GM12878 (cell line): ENCODE measurements around the gene ELP4. TPM values are rescaled to one million over a fixed set of nuclear protein-coding genes. Genes with fewer than 3 reads are reported as not detected.
A peak's percentile ranks its signal among the peaks of the same experiment; 100 is the strongest.

Experiments
- ATAC-seq: fragments of 200-7000 bp; cut with Tn5 transposase; 3 replicates; pipeline ENCODE4 v1.9.1; 2020; ENCODE audit warnings: mild to moderate bottlenecking, moderate library complexity
- BruUV-seq: library from RNA; stranded (reverse); fragments of 400-500 nt; replicated peaks from 2 replicates; lab custom pipeline; 2021; lab: Mats Ljungman, UMichigan
- CTCF ChIA-PET: fragments of 300-600 bp; sonication (Branson Sonifier 250); formaldehyde crosslinking; extraction: SDS; loops from one replicate; lab custom pipeline; 2021; ENCODE audit warnings: inconsistent platforms; lab: Yijun Ruan, JAX
- POLR2A ChIA-PET: fragments of 350-600 bp; formaldehyde crosslinking; extraction: SDS; loops from one replicate; lab custom pipeline; 2021; ENCODE audit warnings: inconsistent platforms; lab: Charles Lee
- RAD21 ChIA-PET: fragments of 300-600 bp; sonication (Branson Sonifier 250); formaldehyde crosslinking; loops from one replicate; lab custom pipeline; 2023; ENCODE audit warnings: antibody characterized with exemption; ENCODE audit not compliant: unreplicated experiment; lab: Charles Lee
- SMC1A ChIA-PET: fragments of 300-600 bp; sonication (Branson Sonifier 250); formaldehyde crosslinking; loops from one replicate; lab custom pipeline; 2023; ENCODE audit not compliant: unreplicated experiment, uncharacterized antibody; lab: Charles Lee
- DNase-seq: peaks from one replicate; pipeline ENCODE4 v3.0.0-alpha.2; 2011; ENCODE audit warnings: low read depth, low spot score
- FAIRE-seq: peaks from 3 replicates; lab custom pipeline; 2011; peaks lifted over from hg19 to GRCh38; lab: Jason Lieb, UNC
- H2AFZ ChIP-seq: 2 replicates; pipeline ENCODE4 v1.6.0; 2011; ENCODE audit warnings: low read depth, low read length, control low read depth; ENCODE audit not compliant: control insufficient read depth
- H3K27ac ChIP-seq: 2 replicates; pipeline ENCODE4 v1.5.1; 2011; ENCODE audit warnings: control low read depth; ENCODE audit not compliant: control insufficient read depth, insufficient read depth
- H3K27me3 ChIP-seq, 2 experiments: replicated peaks in 1 of 2; 2 replicates each; pipeline versions ENCODE4 v1.6.0 to v1.6.1; 2011; ENCODE audit warnings: low read length in 1 of 2; ENCODE audit not compliant: control insufficient read depth in 2 of 2, insufficient read depth in 2 of 2
- H3K36me3 ChIP-seq, 2 experiments: 2 replicates each; pipeline ENCODE4 v1.5.1; 2011; ENCODE audit warnings: low read length in 1 of 2; ENCODE audit not compliant: control insufficient read depth in 2 of 2, insufficient read depth in 2 of 2
- H3K4me1 ChIP-seq: 2 replicates; pipeline ENCODE4 v1.6.1; 2011; ENCODE audit warnings: mild to moderate bottlenecking, low read length, moderate library complexity, mixed read lengths; ENCODE audit not compliant: control insufficient read depth, insufficient read depth
- H3K4me2 ChIP-seq: 2 replicates; pipeline ENCODE4 v1.6.0; 2011; ENCODE audit warnings: control low read depth; ENCODE audit not compliant: control insufficient read depth, insufficient read depth
- H3K4me3 ChIP-seq: fragments of 200-600 bp; sonication (generic); 2 replicates; pipeline ENCODE4 v1.5.1; 2016
- H3K79me2 ChIP-seq: 2 replicates; pipeline ENCODE4 v1.6.0; 2011; ENCODE audit warnings: low read length; ENCODE audit not compliant: control insufficient read depth, insufficient read depth
- H3K9ac ChIP-seq: 2 replicates; pipeline ENCODE4 v1.8.0; 2011; ENCODE audit warnings: low read length, control low read depth, mixed read lengths; ENCODE audit not compliant: control insufficient read depth, insufficient read depth
- H3K9me3 ChIP-seq: replicated peaks from 3 replicates; pipeline ENCODE4 v1.5.1; 2011; ENCODE audit warnings: mild to moderate bottlenecking, low read length; ENCODE audit not compliant: control insufficient read depth, insufficient read depth
- H4K20me1 ChIP-seq: 2 replicates; pipeline ENCODE4 v1.6.0; 2011; ENCODE audit not compliant: control insufficient read depth, insufficient read depth
- DPF2 ChIP-seq: fragments of 450-650 bp; IDR thresholded peaks from 2 replicates; pipeline ENCODE4 v1.6.1; 2017; ENCODE audit warnings: mild to moderate bottlenecking
- EZH2 ChIP-seq: IDR thresholded peaks from 2 replicates; pipeline ENCODE4 v1.6.1; 2012; ENCODE audit warnings: low read depth, mild to moderate bottlenecking, control low read depth, inconsistent platforms, low read length, borderline replicate concordance; ENCODE audit not compliant: control insufficient read depth
- SMC3 ChIP-seq: IDR thresholded peaks from 2 replicates; pipeline ENCODE4 v1.6.1; 2011; ENCODE audit warnings: low read length, improper control_type of control experiment, borderline replicate concordance
- WGBS: methylation state at CpG from one replicate; pipeline ENCODE4 v1.1.6; 2016; ENCODE audit warnings: low lambda C conversion rate; ENCODE audit not compliant: insufficient replicate concordance, insufficient coverage; ENCODE audit errors: missing lambda C conversion rate; 5-methylcytosine and 5-hydroxymethylcytosine counted together
- in situ Hi-C: fragments of 300-500 bp; cut with MboI; formaldehyde crosslinking; loops from 9 replicates; pipeline ENCODE4 v1.14.3; 2018; ENCODE audit warnings: mixed read lengths
- intact Hi-C: fragments of 100-400 bp; cut with micrococcal nuclease; formaldehyde crosslinking; loops from one replicate; pipeline ENCODE4 v1.14.2; 2022; ENCODE audit not compliant: unreplicated experiment
- polyA plus RNA-seq, 11 experiments: library from polyadenylated mRNA; depleted of rRNA in 4 of 11; unstranded in 6 of 11; stranded (reverse) in 5 of 11; fragments of >200 nt; fragmentation: Nextera tagmentation in 4 of 11; fragmentation: Illumina TruSeq in 1 of 11; extraction: Ambion mirVana in 4 of 11; extraction: Trizol in 1 of 11; gene quantifications; 1 replicate in 1 of 11; 2 replicates in 10 of 11; pipeline versions ENCODE4 v1.2.1 to v1.2.3, GENCODE V29; 2011 to 2016; ENCODE audit warnings: inconsistent platforms in 2 of 11, missing spikeins in 2 of 11, low read depth in 1 of 11
- total RNA-seq, 4 experiments: library from RNA; depleted of rRNA in 3 of 4; stranded (reverse); fragments of >200 nt in 3 of 4; fragmentation: Illumina TruSeq in 1 of 4; extraction: Trizol in 1 of 4; gene quantifications; 2 replicates each; pipeline versions ENCODE4 v1.2.1 to v1.2.3, GENCODE V29; 2013 to 2021
- TF ChIP-seq, protein P1 (sequence below), 3 experiments: IDR thresholded peaks in 2 of 3; conservative IDR thresholded peaks in 1 of 3; 2 replicates each; pipeline ENCODE4 v1.5.1; 2011; ENCODE audit warnings: low read depth in 3 of 3, low read length in 3 of 3, mild to moderate bottlenecking in 3 of 3, control low read depth in 2 of 3, moderate library complexity in 2 of 3, inconsistent platforms in 1 of 3, mixed read lengths in 1 of 3; ENCODE audit not compliant: control insufficient read depth in 2 of 3, insufficient read depth in 1 of 3; ENCODE audit errors: extremely low read depth in 1 of 3
- TF ChIP-seq, protein P2 (sequence below): fragments of 450-650 bp; IDR thresholded peaks from 2 replicates; pipeline ENCODE4 v1.6.1; 2016; ENCODE audit warnings: mild to moderate bottlenecking

The ELP4 gene
- total and polyA plus RNA-seq, 10 of the 15 experiments (the other 5 are each of a cell fraction or from before 2014, with no cell fraction given): 17.7 to 36.1 (median 27.0) TPM

DNA sequence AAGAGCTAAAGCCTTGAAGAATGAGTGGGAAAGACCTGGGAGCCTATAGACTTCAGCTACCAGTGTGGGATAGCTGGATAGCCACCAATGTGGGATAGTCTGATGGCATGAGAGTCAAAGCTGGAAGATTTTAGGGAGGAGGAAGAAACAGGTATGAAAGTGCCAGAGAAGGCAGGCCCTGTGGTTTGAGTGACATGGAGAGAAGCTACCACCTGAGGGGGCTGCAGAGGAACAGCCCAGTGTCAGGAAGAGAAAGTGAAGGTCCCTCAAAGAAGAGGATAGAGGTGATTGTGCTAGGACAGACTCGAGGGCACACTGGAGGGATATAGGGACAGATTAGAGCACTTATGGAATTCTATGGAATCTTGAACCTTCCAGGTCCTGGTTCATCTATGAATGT lies 324.7 kb downstream of the ELP4 start:
- no peaks in the 10 kb centered on the region; a peak in 1 of 4 replicates for H3K27me3 ChIP-seq
- FAIRE-seq (no peak), DNase-seq (no peak), ATAC-seq (no peak)
- H3K79me2 ChIP-seq: no peaks in the 10 kb centered on the region
- in situ Hi-C loops: no loop called here
- ChIA-PET POLR2A (no interaction called here), RAD21 (no interaction called here), SMC1A (no interaction called here), CTCF (interaction anchor here (1.3 kb wide), 1 partner anchor 124 kb away, joined by 3 read pairs; no protein-coding TSS in a partner anchor)
- no peak overlapping the region for H3K9ac ChIP-seq
- no peak overlapping the region for H2AFZ ChIP-seq
- H4K20me1 ChIP-seq: no peaks in the 10 kb centered on the region
- H3K9me3 ChIP-seq: no peaks in the 10 kb centered on the region
- no peak overlapping the region for H3K27ac ChIP-seq
- H3K4me3 ChIP-seq: no peak overlapping the region
- intact Hi-C loops: no loop called here
- no peak overlapping the region for H3K4me2 ChIP-seq
- H3K4me1 ChIP-seq: no peaks in the 10 kb centered on the region
- H3K36me3 ChIP-seq: no peaks in the 10 kb centered on the region
- no peak for TF ChIP-seq EZH2
- TF ChIP-seq SMC3: 0 out of 2 replicates have a peak, but pooled peaks have one; percentile 22
- TF ChIP-seq, protein P1, sequence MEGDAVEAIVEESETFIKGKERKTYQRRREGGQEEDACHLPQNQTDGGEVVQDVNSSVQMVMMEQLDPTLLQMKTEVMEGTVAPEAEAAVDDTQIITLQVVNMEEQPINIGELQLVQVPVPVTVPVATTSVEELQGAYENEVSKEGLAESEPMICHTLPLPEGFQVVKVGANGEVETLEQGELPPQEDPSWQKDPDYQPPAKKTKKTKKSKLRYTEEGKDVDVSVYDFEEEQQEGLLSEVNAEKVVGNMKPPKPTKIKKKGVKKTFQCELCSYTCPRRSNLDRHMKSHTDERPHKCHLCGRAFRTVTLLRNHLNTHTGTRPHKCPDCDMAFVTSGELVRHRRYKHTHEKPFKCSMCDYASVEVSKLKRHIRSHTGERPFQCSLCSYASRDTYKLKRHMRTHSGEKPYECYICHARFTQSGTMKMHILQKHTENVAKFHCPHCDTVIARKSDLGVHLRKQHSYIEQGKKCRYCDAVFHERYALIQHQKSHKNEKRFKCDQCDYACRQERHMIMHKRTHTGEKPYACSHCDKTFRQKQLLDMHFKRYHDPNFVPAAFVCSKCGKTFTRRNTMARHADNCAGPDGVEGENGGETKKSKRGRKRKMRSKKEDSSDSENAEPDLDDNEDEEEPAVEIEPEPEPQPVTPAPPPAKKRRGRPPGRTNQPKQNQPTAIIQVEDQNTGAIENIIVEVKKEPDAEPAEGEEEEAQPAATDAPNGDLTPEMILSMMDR (IDR thresholded peaks at IDR 0.05 in 2 of 3, conservative IDR thresholded peaks at IDR 0.05 in 1 of 3; ENCODE audit: control insufficient read depth in 2 of 3, extremely low read depth in 1 of 3, insufficient read depth in 1 of 3, low read depth in 3 of 3, low read length in 3 of 3): 0 out of 6 replicates have a peak, but pooled peaks of 1 of the 3 experiments have one; percentile 1
- TF ChIP-seq, protein P2, sequence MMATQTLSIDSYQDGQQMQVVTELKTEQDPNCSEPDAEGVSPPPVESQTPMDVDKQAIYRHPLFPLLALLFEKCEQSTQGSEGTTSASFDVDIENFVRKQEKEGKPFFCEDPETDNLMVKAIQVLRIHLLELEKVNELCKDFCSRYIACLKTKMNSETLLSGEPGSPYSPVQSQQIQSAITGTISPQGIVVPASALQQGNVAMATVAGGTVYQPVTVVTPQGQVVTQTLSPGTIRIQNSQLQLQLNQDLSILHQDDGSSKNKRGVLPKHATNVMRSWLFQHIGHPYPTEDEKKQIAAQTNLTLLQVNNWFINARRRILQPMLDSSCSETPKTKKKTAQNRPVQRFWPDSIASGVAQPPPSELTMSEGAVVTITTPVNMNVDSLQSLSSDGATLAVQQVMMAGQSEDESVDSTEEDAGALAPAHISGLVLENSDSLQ: peak; percentile 63; the same call in 1 of the 2 replicates
- TF ChIP-seq DPF2: no peak
- BruUV-seq: no TSS peak
- 0% methylated on average over 1 of the region's 1 CpG for WGBS

Other genes starting within 250 kb of the ELP4 start
- gene DCDC1, start 140.0 kb upstream of the ELP4 start, total RNA-seq (2014; rRNA removed): not detected in 2 replicates
- gene DCDC1, start 140.0 kb upstream of the ELP4 start, total RNA-seq (2014; rRNA removed; fragmentation: Illumina TruSeq; extraction: Trizol): not detected in 2 replicates
- not detected in 2 replicates for gene DCDC1, start 140.0 kb upstream of the ELP4 start, total RNA-seq (2021)
- 0.01 TPM in 1 of 2 replicates, not detected in the other for gene DCDC1, start 140.0 kb upstream of the ELP4 start, polyA plus RNA-seq (2011; rRNA removed)
- not detected in 2 replicates for gene DCDC1, start 140.0 kb upstream of the ELP4 start, polyA plus RNA-seq (2014; fragmentation: Illumina TruSeq; extraction: Trizol)
- not detected for gene DCDC1, start 140.0 kb upstream of the ELP4 start, polyA plus RNA-seq (2014; fragmentation: Nextera tagmentation; extraction: Ambion mirVana)
- not detected in 2 replicates for gene DCDC1, start 140.0 kb upstream of the ELP4 start, polyA plus RNA-seq (2014; rRNA removed)
- gene DCDC1, start 140.0 kb upstream of the ELP4 start, polyA plus RNA-seq (2016; fragmentation: Nextera tagmentation; extraction: Ambion mirVana): not detected
- gene DNAJC24, start 139.9 kb upstream of the ELP4 start, total RNA-seq (2014; rRNA removed): 12.1 and 14.9 TPM in 2 replicates
- 20.4 and 25.1 TPM in 2 replicates for gene DNAJC24, start 139.9 kb upstream of the ELP4 start, total RNA-seq (2014; rRNA removed; fragmentation: Illumina TruSeq; extraction: Trizol)
- 13.3 and 16.3 TPM in 2 replicates for gene DNAJC24, start 139.9 kb upstream of the ELP4 start, total RNA-seq (2021)
- 25.4 and 54.4 TPM in 2 replicates for gene DNAJC24, start 139.9 kb upstream of the ELP4 start, polyA plus RNA-seq (2011; rRNA removed)
- gene DNAJC24, start 139.9 kb upstream of the ELP4 start, polyA plus RNA-seq (2014; fragmentation: Illumina TruSeq; extraction: Trizol): 18.6 and 19.4 TPM in 2 replicates
- 10 to 100 TPM; 10.0 to 11.1 TPM for gene DNAJC24, start 139.9 kb upstream of the ELP4 start, polyA plus RNA-seq (2014; fragmentation: Nextera tagmentation; extraction: Ambion mirVana)
- gene DNAJC24, start 139.9 kb upstream of the ELP4 start, polyA plus RNA-seq (2014; rRNA removed): 11.4 and 12.5 TPM in 2 replicates
- gene DNAJC24, start 139.9 kb upstream of the ELP4 start, polyA plus RNA-seq (2016; fragmentation: Nextera tagmentation; extraction: Ambion mirVana): 10 to 100 TPM; 13.5 to 14.1 TPM
- gene IMMP1L, start 145 bp upstream of the ELP4 start, total RNA-seq (2014; rRNA removed): 31.3 and 45.4 TPM in 2 replicates
- 51.6 and 67.7 TPM in 2 replicates for gene IMMP1L, start 145 bp upstream of the ELP4 start, total RNA-seq (2014; rRNA removed; fragmentation: Illumina TruSeq; extraction: Trizol)
- gene IMMP1L, start 145 bp upstream of the ELP4 start, total RNA-seq (2021): 28.9 and 29.4 TPM in 2 replicates
- 77.7 and 93.1 TPM in 2 replicates for gene IMMP1L, start 145 bp upstream of the ELP4 start, polyA plus RNA-seq (2011; rRNA removed)
- gene IMMP1L, start 145 bp upstream of the ELP4 start, polyA plus RNA-seq (2014; fragmentation: Illumina TruSeq; extraction: Trizol): 36.2 and 43.3 TPM in 2 replicates
- 100 to 1,000 TPM; 124 to 145 TPM for gene IMMP1L, start 145 bp upstream of the ELP4 start, polyA plus RNA-seq (2014; fragmentation: Nextera tagmentation; extraction: Ambion mirVana)
- gene IMMP1L, start 145 bp upstream of the ELP4 start, polyA plus RNA-seq (2014; rRNA removed): 55.5 and 104 TPM in 2 replicates
- 10 to 100 TPM; 93.8 to 96.2 TPM for gene IMMP1L, start 145 bp upstream of the ELP4 start, polyA plus RNA-seq (2016; fragmentation: Nextera tagmentation; extraction: Ambion mirVana)